HepG2 (cell line): ENCODE results near the gene CHRNA3. TPM values are rescaled to one million over a fixed set of nuclear protein-coding genes. Genes with fewer than 3 reads are reported as not detected.

ENCODE experiments used
- ATAC-seq: fragments of 200-7000 bp; cut with Tn5 transposase; 3 replicates; pipeline ENCODE4 v1.9.1; 2020; ENCODE audit warnings: mild to moderate bottlenecking, moderate library complexity
- BruUV-seq: library from RNA; stranded (reverse); fragments of 400-500 nt; replicated peaks from 2 replicates; lab custom pipeline; 2021; lab: Mats Ljungman, UMichigan
- CTCF ChIA-PET: fragments of 300-600 bp; formaldehyde crosslinking; extraction: SDS; loops from one replicate; lab custom pipeline; 2021; ENCODE audit warnings: low total read pairs, inconsistent platforms, low intra/inter-chr PET ratio; lab: Yijun Ruan, JAX
- POLR2A ChIA-PET: fragments of 350-600 bp; sonication (Branson Sonifier 250); formaldehyde crosslinking; loops from one replicate; lab custom pipeline; 2020; ENCODE audit warnings: antibody characterized with exemption, inconsistent platforms; lab: Yijun Ruan, JAX
- DNase-seq: peaks from one replicate; pipeline ENCODE4 v3.0.0-alpha.2; 2015; ENCODE audit warnings: low spot score
- FAIRE-seq: peaks from 3 replicates; lab custom pipeline; 2011; peaks lifted over from hg19 to GRCh38; lab: Jason Lieb, UNC
- H2AFZ ChIP-seq: one replicate; pipeline ENCODE4 v1.6.1; 2011; ENCODE audit warnings: low read length, inconsistent platforms
- H3K27ac ChIP-seq: fragments of 300-600 bp; 3 replicates; pipeline ENCODE4 v1.8.0; 2011; ENCODE audit warnings: mixed run types, mild to moderate bottlenecking, mixed read lengths, low read length, inconsistent platforms; ENCODE audit not compliant: insufficient read depth; ENCODE audit errors: extremely low read length
- H3K27me3 ChIP-seq, 2 experiments: fragments of 200-600 bp in 1 of 2; 2 replicates in 1 of 2; 3 replicates in 1 of 2; pipeline versions ENCODE4 v1.6.0 to v1.8.0; 2011; ENCODE audit warnings: low read length in 2 of 2, mild to moderate bottlenecking in 2 of 2, moderate library complexity in 2 of 2, inconsistent platforms in 1 of 2; ENCODE audit not compliant: insufficient read depth in 2 of 2, control insufficient read depth in 1 of 2
- H3K36me3 ChIP-seq, 2 experiments: fragments of 200-600 bp in 1 of 2; replicated peaks in 1 of 2; 2 replicates in 1 of 2; 3 replicates in 1 of 2; pipeline versions ENCODE4 v1.5.1 to v1.8.0; 2011; ENCODE audit warnings: low read length in 2 of 2, inconsistent platforms in 1 of 2; ENCODE audit not compliant: insufficient read depth in 2 of 2, control insufficient read depth in 1 of 2
- H3K4me1 ChIP-seq: 2 replicates; pipeline ENCODE4 v1.5.1; 2012; ENCODE audit warnings: low read length, inconsistent platforms; ENCODE audit not compliant: insufficient read depth
- H3K4me2 ChIP-seq: 2 replicates; pipeline ENCODE4 v1.6.0; 2011; ENCODE audit warnings: low read depth, low read length, inconsistent platforms
- H3K4me3 ChIP-seq, 3 experiments: fragments of 200-600 bp in 1 of 3; sonication (generic), shearing (Covaris generic) in 1 of 3; replicated peaks in 1 of 3; 2 replicates each; pipeline ENCODE4 v1.5.1; 2011 to 2016; ENCODE audit warnings: low read length in 3 of 3, inconsistent platforms in 2 of 3, low read depth in 2 of 3, mild to moderate bottlenecking in 2 of 3, control low read depth in 1 of 3, mixed read lengths in 1 of 3; ENCODE audit not compliant: insufficient read depth in 1 of 3
- H3K79me2 ChIP-seq: one replicate; pipeline ENCODE4 v1.6.1; 2011; ENCODE audit warnings: low read length, inconsistent platforms; ENCODE audit not compliant: insufficient read depth
- H3K9ac ChIP-seq: 2 replicates; pipeline ENCODE4 v1.6.0; 2011; ENCODE audit warnings: mild to moderate bottlenecking, low read depth, low read length, inconsistent platforms; ENCODE audit not compliant: insufficient read depth
- H3K9me3 ChIP-seq: 2 replicates; pipeline ENCODE4 v1.5.1; 2012; ENCODE audit warnings: mild to moderate bottlenecking, low read length
- H4K20me1 ChIP-seq: 2 replicates; pipeline ENCODE4 v1.6.0; 2011; ENCODE audit warnings: inconsistent platforms, mild to moderate bottlenecking, low read length, moderate library complexity; ENCODE audit not compliant: insufficient read depth
- E2F1 ChIP-seq: sonication (generic); formaldehyde crosslinking; IDR thresholded peaks from 2 replicates; pipeline ENCODE4 v1.5.0; 2020; ENCODE audit warnings: missing genetic modification reagents
- KAT7 ChIP-seq: IDR thresholded peaks from 2 replicates; pipeline ENCODE4 v1.6.1; 2018; ENCODE audit warnings: borderline replicate concordance, missing compliant biosample characterization
- PBX2 ChIP-seq: IDR thresholded peaks from 2 replicates; pipeline ENCODE4 v1.6.1; 2016; ENCODE audit warnings: control low read depth
- RFX5 ChIP-seq: IDR thresholded peaks from 2 replicates; pipeline ENCODE4 v1.6.1; 2011; ENCODE audit warnings: low read depth, low read length, improper control_type of control experiment
- TEF ChIP-seq: sonication (generic); formaldehyde crosslinking; IDR thresholded peaks from 2 replicates; pipeline ENCODE4 v1.5.0; 2020; ENCODE audit warnings: missing genetic modification reagents
- TFE3 ChIP-seq: IDR thresholded peaks from 2 replicates; pipeline ENCODE4 v1.6.1; 2016
- ZNF510 ChIP-seq: sonication (generic); formaldehyde crosslinking; IDR thresholded peaks from 2 replicates; pipeline ENCODE4 v1.4.0; 2020; ENCODE audit warnings: low read depth, mild to moderate bottlenecking, missing genetic modification reagents
- ZNF850 ChIP-seq: sonication (generic); formaldehyde crosslinking; conservative IDR thresholded peaks from 2 replicates; pipeline ENCODE4 v1.9.0; 2021; ENCODE audit warnings: mild to moderate bottlenecking, missing genetic modification reagents
- WGBS: methylation state at CpG from one replicate; pipeline ENCODE4 v1.1.6; 2017; ENCODE audit warnings: low lambda C conversion rate; 5-methylcytosine and 5-hydroxymethylcytosine counted together
- in situ Hi-C: cut with HindIII; loops from 2 replicates; pipeline ENCODE4 v1.10.0; 2017; ENCODE audit warnings: low pct_unique_long_range_greater_than_20kb; ENCODE audit not compliant: extremely low pct_ligation_motif_present
- intact Hi-C: fragments of 100-400 bp; cut with micrococcal nuclease; formaldehyde crosslinking; loops from one replicate; pipeline ENCODE4 v1.10.0; 2022; ENCODE audit not compliant: unreplicated experiment
- polyA plus RNA-seq, 8 experiments: library from polyadenylated mRNA; depleted of rRNA in 3 of 8; stranded (reverse) in 7 of 8; unstranded in 1 of 8; fragments of >200 nt; fragmentation: Illumina TruSeq in 4 of 8; extraction: Trizol in 4 of 8; gene quantifications; 2 replicates each; pipeline versions ENCODE4 v1.2.1 to v1.2.3, GENCODE V29; 2011 to 2016; ENCODE audit warnings: low read depth in 4 of 8, missing spikeins in 1 of 8, mixed read lengths in 1 of 8; ENCODE audit not compliant: insufficient read depth in 1 of 8
- total RNA-seq, 5 experiments: library from RNA; depleted of rRNA; stranded (reverse); fragments of >200 nt; fragmentation: Illumina TruSeq; extraction: Trizol; gene quantifications; 2 replicates each; pipeline ENCODE4 v1.2.3, GENCODE V29; 2016; ENCODE audit warnings: low read depth in 1 of 5

Gene CHRNA3
- total and polyA plus RNA-seq, 2 of the 13 experiments (the other 11 are each of a cell fraction or from before 2014, with no cell fraction given) = not detected

GRCh38 chr15:78651930-78652615 is 31.3 kb upstream of the CHRNA3 start:
- intact Hi-C loops = no loop called here
- no CpG with 5 or more reads among the region's 1 CpG for WGBS
- CTCF ChIA-PET = no interaction called here
- Histone ChIP-seq H3K27me3 (peaks cover 3 to 11% of the 10 kb centered on the region in 2 experiments; a peak in 2 of 5 replicates), H4K20me1 (no peaks in the 10 kb centered on the region), H2AFZ (no peak overlapping the region), H3K4me1 (no peaks in the 10 kb centered on the region), H3K4me2 (no peak overlapping the region), H3K27ac (no peak overlapping the region), H3K4me3 (no peak overlapping the region), H3K9me3 (no peaks in the 10 kb centered on the region), H3K9ac (no peak overlapping the region), H3K79me2 (no peaks in the 10 kb centered on the region), H3K36me3 (no peaks in the 10 kb centered on the region)
- TF ChIP-seq ZNF850 (no peak), TEF (CRISPR knock-in tag) (no peak), KAT7 (no peak), TFE3 (no peak)
- in situ Hi-C loops = no loop called here
- ATAC-seq (no peak), DNase-seq (no peak), FAIRE-seq (no peak)
- BruUV-seq = no TSS peak
- POLR2A ChIA-PET = no interaction called here

GRCh38 chr15:78651007-78651406 is 30.2 kb upstream of the CHRNA3 start:
- ATAC-seq = peak; percentile 24; the same call in 1 of the 3 replicates
- no peak overlapping the region for H3K4me3 ChIP-seq
- WGBS = 5% methylated on average over 2 of the region's 3 CpGs
- H2AFZ ChIP-seq = no peak overlapping the region
- DNase-seq = no peak
- H3K4me1 ChIP-seq = no peaks in the 10 kb centered on the region
- H4K20me1 ChIP-seq = no peaks in the 10 kb centered on the region
- in situ Hi-C loops (no loop called here), intact Hi-C loops (no loop called here)
- no peaks in the 10 kb centered on the region for H3K79me2 ChIP-seq
- no peak overlapping the region for H3K4me2 ChIP-seq
- ChIA-PET POLR2A (no interaction called here), CTCF (no interaction called here)
- H3K27me3 ChIP-seq = peaks cover 3 to 11% of the 10 kb centered on the region in 2 experiments; a peak in 2 of 5 replicates
- no peak overlapping the region for H3K9ac ChIP-seq
- H3K9me3 ChIP-seq = no peaks in the 10 kb centered on the region
- no TSS peak for BruUV-seq
- no peak overlapping the region for H3K27ac ChIP-seq
- TF ChIP-seq PBX2 (no peak), RFX5 (peak; percentile 79), ZNF510 (CRISPR knock-in tag) (no peak), E2F1 (CRISPR knock-in tag) (no peak)
- TF ChIP-seq, all 625 proteins: peak for 1
- no peak for FAIRE-seq
- H3K36me3 ChIP-seq = no peaks in the 10 kb centered on the region
